GM19043 (cell line): Measurements from ENCODE around the gene GSG1L.

Experiments used
- ATAC-seq: cut with Tn5 transposase; IDR thresholded peaks from one replicate; pipeline ENCODE4 v1.9.1; 2021; ENCODE audit warnings: low read depth; ENCODE audit not compliant: unreplicated experiment

The GSG1L gene

DNA sequence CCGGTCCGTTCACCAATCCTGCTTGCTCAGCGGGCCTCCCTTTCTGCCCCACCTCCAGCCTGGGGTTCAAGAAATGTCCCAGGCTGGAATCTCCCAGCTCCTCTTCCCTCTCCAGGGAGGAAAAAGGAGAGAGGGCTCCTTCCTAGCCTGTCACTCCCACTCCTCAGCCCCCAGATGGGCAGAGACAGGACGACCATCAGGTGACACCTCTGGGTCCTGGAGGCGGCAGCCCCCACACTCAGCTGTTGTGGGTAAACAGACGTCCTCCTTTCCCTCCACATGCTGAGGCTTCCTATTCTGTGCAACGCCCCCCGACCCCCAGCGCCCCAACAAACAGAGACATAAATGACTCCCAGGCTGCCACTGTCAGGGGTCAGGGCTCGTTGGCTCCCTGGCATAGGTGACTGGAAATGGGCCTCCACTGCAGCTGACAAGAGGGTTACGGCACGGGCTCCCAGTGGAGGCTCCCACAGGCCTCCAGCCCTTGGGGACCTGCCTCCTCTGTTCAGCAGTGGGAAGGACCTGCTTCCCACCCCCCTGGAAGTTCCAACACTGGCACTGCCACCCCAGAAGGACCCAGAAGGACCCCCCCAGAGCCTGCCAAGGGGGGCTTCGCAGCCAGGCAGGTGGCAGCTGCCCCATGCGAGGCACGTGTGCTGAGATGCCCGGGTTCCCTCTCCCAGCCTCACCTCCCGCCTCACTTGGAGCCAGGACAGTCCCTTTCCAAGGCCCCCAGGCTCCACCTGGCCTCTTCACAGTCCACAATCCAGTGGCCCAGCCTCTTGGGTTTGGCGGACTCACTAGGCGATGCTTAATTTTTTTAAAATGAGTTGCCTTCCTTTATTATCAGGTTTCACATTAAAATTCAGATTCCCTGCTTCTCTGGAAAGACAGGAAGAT lies 281.3 kb downstream of the GSG1L start:
- ATAC-seq = no peak

DNA sequence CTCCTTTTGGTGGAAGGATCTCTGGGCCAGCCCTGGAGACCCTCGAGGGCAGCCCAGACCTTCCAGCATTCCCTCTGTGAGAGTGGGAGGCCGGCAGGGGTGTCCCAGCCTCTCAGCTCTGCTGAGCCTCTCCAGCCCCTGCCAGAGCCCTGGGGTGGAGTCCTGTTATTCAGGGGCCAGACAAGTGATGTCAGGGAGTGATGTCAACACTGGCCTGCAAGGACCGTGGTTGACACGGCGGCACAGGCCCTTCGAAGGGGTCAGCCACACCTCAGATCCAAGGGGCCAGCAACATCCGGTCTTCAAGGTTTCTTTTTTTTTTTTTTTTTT lies 282.4 kb downstream of the GSG1L start:
- ATAC-seq = no peak

DNA sequence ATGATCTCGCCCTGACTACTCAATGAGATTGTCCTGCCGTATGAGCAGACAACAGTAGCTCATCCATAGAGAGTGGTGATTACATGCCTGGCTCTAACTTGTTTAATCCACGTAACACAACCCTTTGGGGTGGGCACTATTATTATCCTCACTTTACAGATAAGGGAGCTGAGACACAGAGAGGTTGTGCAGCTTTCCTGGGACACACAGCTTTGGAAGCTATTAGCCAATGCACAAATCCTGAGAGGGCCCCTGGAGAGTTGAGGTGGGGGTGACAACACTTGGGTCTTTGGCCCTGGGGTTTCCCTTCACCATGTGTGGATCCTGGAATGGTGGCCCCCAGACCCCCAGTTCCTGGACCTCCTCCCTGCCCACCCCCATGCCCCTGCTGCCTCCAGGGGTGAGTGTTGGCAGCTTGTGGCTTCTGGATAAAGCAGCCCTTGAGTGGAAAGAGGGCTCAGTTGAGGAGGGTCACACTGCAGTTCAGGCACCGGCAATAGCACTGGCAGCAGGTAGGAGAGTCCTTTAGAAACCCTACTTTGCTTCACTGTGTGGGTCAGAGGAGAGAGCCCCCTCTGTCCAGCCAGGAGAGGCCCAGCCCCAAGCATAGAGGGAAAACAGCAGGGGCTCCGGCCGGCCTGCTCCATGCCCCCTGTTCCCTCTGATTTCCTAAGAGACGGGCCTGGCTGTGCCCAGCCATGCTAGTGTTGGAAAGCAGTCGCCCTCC lies 282.9 kb downstream of the GSG1L start:
- no peak for ATAC-seq

DNA sequence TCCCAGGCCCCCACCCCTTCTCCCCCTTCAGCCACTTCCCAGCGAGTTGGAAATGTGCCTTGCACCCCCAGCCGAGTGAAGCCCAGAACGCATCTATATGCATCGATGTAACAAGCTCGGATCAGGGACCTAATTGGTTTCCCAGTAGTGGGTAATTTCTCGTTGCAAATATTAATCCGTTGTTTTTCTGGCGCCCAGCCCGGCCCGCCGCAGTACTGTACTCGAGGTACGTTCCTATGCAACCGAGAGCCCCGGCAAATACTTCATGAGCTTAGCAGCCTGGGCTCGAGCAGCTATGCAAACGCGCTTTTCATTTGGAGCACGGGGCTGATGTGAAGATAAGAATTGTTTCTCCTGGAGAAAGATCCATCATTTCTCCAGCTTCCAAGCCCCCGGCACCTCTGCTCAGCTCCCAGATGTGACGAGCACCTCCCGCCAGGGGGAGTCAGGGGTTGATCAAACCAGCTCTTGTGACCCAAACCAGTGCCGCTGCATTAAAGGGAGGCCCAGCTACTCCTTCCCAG lies 283.8 kb downstream of the GSG1L start:
- ATAC-seq = no peak

DNA sequence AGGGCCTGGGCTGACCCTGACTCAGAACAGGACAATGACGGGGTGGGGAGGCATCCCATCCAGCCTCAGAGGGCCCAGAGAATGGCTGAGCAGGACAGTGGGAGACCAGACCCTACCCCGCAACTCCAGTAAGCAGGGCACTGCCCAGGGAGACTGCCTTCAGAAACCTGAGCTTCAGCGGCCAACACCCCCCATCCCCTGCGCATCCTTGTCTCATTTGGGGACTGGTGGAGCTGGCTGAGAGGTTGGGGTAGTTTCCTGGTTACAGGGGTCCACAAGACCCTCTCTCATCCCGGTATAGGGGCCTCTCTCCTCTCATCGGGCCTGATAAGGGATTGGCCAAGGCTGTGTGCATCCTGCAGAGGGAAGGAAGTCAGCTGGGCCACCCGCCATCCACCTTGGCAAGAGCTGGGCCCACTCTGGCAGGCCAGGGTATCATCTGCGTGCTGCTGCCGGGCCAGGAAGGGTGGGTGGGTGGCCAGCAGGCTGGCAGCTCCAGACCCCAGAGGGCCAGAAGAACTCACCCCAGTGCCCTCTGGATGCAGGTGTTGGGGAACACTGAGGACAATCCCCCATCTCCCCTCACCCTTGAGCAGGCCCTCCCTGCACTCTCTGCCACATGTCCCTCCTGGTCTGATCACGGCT lies 284.5 kb downstream of the GSG1L start:
- ATAC-seq = no peak

DNA sequence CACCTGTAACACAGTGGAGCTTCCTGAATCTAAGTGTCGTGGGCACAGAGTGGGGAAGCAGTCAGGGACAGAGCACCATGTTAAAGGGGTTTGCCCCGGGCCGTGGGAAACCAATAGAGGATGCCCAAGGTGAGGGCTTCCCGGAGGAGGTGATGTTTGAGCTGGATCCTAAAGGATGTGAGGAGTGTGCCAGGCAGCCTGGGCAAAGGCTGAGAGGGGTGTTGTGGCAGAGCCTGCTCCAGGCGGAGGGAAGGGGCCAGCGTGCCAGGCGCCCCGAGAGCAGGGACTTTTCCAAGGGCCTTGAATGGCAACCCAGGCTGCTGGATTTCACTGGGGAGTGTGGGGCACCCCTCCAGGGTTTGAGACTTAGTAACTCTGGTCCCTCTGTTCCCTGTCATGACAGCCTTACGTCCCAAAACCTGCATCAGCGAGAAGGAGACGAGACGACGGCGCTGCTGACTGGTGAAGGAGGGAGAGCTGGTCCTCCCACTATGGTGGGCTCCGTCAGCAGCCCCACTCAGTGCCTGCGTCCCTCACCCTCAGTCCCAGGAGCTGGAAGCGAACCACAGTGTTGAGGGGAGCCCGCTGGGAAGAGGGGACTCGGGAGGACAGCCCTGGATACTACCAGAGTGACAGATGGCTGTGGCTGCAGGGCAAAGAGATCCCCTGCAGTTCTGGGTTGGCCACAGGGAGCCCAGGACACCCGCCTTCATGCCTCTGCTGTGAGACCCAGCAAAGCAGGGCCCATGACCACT lies 285.2 kb downstream of the GSG1L start:
- no peak for ATAC-seq

DNA sequence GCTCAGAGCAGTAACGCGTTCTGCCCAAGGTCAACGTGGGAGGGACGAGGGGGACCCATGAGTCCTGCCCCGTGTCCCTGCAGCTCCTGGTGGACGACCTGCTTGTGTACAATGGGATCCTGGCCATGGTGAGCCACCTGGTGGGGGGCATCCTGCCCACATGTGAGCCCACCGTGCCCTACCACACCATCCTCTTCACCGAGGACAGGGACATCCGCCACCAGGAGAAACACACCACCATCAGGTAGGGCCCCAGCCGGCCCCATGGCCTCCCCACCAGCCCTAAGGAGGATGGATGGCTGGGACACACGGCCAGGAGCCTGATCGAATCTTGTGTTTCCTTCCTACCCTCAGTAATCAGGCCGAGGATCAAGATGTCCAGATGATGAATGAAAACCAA lies 286.0 kb downstream of the GSG1L start:
- ATAC-seq = no peak

DNA sequence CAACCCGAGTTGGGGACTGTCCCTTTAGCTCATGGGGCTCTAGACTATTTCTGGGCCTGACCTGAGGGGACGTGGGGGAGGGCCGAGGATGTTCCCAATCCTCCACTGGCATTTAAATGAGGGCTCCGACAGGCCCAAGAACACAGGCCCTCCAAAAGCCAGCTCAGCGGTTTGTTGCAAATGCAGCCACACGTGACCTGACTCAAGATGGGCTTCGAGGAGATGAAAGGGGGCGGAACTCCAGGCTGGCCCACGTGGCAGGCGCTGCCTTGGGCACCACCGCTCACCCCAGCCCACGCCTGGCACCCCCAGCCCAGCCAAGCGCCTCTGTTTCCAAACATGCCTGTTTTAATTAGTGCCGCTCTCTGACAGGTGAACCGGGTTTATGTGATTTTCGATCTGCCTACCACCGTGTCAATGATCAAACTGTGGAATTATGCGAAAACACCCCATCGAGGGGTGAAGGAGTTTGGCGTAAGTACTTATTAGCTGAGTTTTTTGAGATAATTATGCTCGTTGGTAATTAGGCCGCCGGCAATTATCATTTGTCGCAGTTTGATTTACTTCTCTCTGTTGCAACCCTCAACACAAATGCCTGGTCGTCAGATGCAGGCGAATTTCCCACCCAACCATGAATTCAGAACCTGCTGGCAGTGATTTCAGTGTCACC lies 286.8 kb downstream of the GSG1L start:
- no peak for ATAC-seq

DNA sequence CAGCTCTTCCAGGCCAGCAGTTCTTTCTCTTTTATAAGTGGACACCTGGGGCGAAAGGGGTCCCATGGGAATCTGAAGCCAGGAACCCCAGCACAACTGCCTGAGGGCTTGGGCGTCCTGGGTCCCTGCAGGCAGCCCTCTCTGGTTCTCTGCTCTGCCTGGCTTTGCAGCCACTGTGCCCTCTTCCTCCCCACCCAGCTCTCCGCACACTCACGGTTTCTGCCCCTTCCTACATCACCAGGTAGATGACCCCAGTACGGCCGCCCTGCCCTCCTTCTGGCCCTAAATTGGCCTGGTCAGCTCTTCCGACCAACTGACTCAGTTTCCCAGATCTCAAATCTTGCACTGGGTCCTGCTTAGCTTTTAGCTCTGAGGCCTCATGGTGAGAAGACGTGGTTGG lies 288.3 kb downstream of the GSG1L start:
- ATAC-seq = no peak

DNA sequence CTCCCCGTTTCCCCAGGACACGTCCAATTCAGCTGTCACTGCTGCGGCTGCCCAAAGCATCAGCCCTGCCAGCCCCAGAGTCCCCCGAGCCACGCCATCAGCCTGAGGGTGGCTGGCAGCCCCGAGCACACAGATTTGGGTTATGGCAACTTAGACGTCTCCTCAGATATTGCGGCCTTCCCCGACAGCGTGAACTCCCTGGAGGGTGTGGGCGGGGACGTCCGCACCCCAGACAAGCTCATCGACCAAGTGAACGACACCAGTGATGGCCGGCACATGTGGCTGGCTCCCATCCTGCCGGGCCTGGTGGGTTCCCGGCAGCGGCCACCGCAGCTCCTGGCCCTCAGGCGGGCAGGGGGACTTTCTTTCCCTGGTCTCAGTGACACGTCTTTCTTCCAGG lies 288.7 kb downstream of the GSG1L start:
- ATAC-seq = no peak

DNA sequence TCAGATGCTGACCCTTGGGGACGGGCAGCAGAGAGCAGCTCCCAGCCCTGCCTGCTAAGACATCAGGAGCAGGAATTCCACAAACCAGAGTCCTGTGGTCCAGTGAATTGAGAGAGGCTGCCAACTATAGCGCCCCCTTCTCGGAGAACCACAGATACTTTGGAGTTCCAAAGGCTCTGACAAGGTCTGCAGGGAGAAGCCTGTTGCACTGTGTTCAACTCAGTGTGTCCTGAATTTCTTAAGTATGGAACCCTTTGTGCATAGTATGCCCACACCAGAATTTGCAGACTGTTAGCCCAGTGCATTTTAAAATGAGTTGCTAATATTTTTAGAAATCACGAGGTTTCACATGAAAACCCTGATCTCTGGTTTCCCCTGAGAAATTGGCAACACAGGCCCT lies 290.2 kb downstream of the GSG1L start:
- no peak for ATAC-seq

DNA sequence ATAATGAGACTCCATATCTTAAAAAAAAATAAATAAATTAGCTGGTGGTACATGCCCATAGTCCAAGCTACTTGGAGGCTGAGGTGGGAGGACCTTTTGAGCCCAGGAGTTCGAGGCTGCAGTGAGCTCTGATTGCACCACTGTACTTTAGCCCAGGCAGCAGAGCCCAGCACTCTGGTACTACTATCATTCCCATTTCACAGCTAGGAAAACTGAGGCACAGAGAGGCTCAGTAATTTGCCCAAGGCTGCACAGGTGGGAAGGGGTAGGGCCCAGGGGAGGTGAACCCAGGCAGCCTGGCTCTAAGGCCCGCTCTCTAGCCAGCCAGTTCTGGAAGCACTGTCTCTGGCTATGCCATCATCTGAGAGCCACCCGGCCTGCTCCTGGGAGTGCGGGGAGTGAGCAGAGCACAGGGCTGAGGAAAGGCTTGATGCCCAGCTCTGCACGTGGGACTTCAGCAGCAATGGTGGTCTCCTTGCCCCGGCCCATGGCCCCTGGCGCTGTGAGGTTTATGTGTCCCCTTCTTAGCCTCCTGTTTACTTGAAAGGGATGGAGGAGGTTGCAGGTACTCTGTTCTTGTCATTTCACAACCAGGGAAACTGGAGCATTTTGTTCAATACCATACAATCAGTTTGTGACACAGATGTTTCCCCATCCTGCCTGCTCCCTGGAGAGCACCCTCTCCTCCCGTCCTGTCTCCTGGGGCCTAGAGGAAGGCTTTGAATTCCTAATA lies 291.3 kb downstream of the GSG1L start:
- no peak for ATAC-seq

DNA sequence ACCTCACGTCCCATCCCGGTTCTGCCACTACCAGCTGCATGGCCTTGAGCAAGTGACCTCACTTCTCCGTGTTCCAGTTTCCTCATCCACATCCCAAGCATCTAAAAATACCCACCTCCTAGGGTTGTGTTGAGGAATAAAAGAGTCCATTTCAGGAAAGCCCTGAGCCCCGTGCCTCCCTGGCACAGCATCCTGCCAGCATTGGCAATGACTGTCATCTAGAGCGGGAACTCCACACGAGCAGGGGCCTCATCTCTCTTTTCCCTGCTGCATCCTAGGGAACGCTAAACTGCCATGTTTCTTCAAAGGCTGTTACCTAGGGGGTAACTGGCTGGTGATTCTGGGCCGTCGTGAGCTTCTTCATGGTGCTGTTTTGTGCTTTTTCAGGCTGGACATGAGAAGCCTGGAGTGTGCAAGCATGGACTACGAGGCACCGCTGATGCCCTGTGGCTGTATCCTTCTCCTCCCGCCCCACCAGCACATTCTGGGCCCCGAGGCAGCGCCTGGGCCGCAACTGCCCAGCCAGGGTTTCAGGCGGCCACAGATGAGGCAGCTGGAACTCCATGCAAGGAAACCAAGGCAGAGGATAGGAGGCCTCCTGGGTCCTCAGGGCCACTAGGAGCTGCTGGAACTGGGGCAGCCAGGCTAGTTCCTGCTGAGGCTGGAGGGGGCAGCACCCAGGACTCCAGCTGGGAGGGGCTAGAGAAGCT lies 292.2 kb downstream of the GSG1L start:
- no peak for ATAC-seq

DNA sequence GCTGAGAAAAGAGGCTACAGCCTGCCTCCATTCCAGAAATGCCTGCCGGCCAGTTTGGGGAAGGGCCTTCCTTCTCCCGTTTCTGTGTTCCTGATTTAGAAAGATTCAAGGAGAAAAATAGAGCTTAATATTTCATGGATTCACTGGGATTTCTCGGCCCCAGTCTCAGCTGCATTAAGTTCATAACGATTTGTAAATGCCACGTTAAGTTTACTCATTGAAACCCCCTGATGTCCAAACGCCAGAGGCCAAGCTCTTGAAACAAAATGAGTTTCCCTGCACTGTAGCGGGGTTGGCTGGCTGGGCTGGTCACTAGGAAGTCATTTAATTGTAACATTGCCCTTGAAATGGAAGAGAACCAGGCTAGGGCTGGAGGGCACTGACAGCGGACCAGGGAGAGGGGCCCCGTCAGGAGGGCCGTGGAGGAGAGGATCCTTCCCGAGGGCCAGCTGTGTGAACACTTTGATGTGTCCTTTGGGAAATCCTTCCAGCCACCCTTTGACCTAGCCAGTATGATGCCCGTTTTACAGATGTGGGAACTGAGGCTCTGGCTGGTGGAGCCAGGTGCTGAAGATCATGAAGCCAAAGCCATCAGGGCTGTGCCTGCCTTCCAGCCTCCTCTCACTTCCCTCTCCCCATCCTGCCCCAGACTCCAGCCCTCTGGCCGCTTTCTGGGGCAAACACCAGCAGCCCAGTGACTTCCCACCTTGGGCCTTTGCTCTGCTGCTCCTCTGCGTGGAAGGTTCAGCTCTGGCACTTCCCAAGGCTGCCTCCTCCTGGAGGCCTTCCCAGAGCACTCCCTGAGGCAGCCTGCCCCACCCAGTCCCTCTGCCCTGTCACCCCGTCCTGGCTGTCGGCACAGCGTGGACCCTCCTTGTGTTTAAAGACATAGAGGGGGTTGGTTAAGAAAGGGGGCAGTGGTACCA lies 293.0 kb downstream of the GSG1L start:
- no peak for ATAC-seq

DNA sequence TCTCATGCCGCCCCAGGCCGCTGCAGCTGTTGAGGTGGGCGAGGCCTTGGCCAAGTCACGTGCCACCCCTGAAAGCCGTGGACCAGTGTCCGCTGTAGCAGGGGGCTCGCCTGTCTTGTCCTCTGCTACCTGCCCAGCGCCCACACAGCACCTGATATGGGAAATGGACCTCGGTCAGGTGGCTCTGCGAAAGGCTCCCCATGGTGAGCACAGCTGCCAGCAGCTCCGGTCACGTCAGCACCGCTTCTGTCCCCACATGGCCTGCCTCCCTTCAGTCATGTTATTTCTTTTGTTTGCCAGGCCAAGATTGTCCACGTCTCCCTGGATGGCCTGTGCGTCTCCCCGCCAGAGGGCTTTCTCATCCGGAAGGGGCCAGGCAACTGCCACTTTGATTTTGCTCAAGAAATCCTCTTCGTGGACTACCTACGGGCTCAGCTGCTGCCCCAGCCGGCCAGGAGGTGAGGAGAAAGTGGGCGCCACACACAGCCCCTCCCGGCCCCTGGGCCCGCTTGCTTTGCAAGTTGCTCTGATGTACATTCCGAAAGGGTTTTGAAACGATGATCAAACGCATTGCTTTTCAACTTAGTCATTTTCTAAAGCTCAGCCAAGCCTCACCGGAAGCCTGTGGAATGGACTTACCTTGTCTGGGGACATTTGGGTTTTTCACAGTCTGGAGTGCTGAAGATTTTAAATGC lies 293.8 kb downstream of the GSG1L start:
- no peak for ATAC-seq

DNA sequence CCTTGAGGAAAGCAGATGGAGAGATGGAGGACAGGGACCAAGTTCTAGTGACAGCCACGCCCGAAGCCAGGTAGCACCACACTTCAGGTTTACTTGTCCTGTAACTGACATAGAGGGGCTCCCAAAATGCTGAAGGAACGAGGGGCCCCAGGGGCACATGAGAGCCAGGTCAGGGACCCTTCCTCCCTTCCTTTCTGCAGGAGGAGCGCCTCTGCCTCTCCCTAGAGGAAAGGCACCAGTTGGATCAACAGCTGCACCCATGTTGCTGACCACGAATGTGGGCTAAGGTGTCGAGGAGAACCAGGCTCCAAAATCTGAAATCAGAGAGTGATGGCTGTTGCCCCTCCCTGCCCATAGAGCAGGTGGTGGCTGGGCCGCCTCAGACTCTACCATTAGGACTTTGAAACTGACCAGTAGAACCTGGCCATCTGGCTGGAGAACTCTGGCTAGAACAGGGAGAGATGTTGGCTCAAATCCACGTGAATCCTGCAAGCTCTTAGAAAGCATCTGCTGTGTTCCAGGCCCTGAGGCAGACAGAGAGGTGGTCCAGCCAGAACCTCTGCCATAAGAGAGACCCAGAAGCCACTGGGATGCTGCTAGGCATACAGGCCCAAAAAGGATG lies 294.8 kb downstream of the GSG1L start:
- ATAC-seq = no peak
